GM21360 (cell line): ENCODE results near the gene TBX5.

Source experiments
- ATAC-seq: cut with Tn5 transposase; IDR thresholded peaks from one replicate; pipeline ENCODE4 v1.9.1; 2021; ENCODE audit warnings: mild to moderate bottlenecking, moderate library complexity; ENCODE audit not compliant: unreplicated experiment

The TBX5 gene

DNA sequence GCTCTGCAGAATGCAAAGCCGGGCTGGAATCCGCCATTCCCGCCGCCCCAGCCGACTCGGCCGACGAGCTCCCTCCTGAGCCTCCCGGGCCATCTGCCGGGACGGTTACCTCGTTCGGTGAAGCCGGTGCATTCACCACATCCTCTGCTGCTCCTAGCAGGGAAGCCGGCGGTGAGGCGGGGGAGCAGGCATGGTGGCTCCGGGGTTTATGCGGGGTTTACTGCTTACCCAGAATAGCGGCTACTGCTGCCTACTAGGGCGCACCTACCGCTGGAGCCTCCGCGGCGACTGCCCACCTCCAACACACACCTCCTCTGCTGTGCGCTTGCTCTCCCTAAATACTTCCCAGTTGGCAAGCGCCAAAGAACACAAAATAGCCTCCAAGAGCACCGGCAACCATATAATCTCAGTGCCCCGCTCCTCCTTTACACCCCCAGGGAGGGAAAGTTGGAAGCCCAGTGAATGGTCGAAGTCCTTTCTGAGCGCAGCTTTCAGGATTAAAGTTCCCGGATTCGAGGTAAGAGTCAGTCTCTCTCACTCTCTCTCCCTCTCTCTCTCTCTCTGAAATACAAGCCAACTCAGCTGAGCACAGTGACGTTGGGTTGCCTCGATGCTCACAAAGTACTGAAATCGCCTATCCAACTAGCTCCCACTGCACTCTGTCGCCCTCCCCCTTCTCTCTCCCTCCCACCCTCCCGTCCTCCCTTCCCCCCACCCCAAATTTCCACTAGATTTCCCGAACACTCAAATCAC lies at the start of gene TBX5:
Gene TBX5, minus strand, starts transcription at position 626 of the 753 bp plus-strand sequence. CDS start 2,246 bp downstream, outside the sequence.
- ATAC-seq: no peak

DNA sequence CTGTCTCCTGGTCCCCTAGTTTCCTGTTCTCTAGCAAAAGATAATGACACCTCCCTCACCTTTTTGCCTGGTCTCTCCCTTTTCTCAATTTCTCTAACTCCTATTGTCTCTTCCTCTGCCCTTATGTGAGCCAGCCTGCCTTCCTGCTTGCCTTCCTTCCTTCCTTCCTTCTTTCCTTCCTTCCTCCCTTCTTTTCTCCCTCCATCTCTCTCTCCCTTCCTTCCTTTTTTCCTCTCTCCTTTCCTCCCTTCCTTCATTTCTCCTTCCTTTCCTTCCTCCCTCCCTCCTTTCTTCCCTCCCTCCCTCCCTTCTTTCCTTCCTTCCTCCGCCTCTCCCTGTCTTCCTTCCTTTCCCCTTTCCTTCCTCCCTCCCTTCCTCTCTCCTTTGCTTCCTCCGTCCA lies 45.7 kb upstream of the TBX5 start:
- ATAC-seq: no peak

- no peak for ATAC-seq
These were observed 44.8 kb upstream of the TBX5 start for GRCh38 chr12:114450515-114451300.

- no peak for ATAC-seq
These were observed 44.1 kb upstream of the TBX5 start for GRCh38 chr12:114450019-114450418.

DNA sequence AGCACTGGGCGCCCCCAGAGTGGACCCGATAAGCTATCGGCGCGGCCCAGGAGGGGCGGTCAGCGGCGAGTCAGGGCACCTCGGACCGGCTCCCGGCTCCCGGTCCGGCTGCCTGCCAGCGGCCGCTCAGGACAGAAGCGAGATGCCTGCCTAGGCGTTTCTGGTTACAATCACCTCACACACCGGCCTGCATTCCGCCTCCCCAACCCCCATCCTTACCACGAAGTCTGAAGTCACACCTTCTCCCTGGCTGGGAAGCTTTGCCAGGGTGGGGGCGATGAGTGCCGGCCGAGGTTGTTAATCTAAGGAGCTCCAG lies 42.6 kb upstream of the TBX5 start:
- ATAC-seq: no peak

- ATAC-seq: no peak
These were observed 42.1 kb upstream of the TBX5 start for GRCh38 chr12:114447799-114448617.

DNA sequence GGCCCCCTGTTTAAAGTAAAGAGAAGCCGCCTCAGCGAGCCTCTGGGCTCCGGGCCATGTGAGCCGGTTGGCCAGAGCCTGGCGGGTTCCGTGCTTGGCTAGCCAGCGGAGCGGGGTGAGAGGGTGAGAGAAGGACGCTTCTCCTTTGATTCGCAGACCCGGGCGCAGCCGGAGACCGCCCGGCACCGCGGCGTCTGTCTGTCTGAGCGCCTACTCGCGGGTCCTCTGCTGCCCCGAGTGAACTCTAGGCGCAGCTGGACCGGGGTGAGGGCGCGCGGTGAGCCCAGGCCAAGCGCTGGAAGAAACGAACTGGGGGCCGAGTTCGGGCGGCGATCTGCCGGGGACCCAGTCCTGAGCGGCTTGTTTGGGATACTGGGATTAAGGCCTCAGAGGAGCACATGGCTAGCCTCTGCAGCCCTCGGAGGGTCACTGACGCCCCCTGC lies 41.4 kb upstream of the TBX5 start:
- ATAC-seq: no peak

- ATAC-seq: no peak
These were observed 39.7 kb upstream of the TBX5 start for GRCh38 chr12:114445401-114446323.

DNA sequence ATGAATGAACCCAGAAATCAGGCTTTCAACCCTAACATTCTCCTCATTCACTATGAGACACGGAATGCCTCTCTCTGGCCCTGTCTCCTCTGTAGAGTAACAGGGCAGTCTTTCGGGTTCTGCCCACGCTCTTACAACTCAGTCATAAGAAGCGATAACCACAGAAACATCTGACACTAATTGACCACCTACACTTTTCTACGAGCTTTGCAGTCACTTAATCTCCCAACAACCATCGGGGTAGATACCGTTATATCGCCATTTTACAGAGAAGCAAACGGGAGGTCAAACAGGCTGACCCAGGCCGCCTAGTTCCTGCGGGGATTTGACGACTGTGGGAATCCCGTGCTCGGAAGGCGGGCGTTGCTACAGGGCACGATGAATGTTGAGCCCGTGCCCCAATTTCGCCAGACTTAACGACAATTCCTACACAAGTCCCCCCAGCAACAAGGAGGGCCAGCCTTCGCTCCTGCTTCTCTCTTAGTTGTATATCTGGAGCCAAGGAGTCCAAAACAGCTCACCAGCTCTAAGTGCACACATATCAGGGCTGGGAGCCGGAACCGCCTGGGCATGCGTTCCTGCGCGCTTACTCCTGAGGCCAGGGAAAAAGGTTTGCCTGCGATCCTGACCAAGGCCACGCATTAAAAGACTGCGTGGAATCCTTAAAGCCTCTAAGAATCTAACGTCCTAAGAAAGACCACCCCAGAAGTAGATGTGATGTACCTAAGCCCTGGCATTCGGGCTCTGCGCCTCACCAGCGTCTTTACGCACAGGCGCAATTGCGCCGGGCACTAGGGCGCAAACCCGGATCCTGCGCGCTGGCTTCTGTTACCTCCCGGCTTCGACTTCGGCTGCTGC lies 38.7 kb upstream of the TBX5 start:
- ATAC-seq: no peak

- no peak for ATAC-seq
These were observed 37.9 kb upstream of the TBX5 start for GRCh38 chr12:114443607-114444421.

- ATAC-seq: no peak
These were observed 36.6 kb upstream of the TBX5 start for GRCh38 chr12:114442578-114442977.

DNA sequence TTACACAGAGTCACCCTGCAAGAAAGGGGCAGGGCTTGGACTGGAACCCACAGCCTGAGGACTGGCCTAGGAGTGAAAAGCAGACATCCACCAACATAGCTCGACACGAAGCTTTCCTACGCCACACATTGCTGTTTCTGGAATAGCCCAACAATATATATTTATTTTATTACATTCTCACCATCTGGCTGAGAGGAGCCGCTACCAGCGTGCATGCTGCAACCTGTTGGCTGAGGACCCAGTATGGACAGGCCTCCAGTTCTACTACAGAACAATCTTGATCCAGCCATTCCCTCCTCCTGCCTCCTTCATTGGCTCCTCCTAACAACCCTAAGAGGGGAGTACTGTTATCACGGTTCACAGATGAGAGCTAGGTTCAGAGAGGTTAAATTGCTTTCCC lies 35.6 kb upstream of the TBX5 start:
- no peak for ATAC-seq

DNA sequence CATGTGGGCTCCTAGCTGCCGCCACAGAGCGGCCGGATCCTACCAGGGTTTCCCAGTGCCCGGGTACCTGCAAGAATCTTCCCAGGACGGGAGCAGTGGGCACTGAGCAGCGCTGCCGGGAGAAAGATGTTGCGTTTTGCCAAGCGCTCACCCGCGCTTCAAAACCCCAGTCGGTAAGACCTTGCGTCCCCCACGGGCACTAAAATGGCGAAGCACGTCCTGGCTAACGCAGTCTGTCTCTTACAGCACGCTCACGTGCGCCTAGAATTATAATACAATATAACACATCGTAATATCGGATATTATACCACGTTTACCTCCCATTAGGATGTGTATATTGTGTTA lies 35.1 kb upstream of the TBX5 start:
- ATAC-seq: no peak

DNA sequence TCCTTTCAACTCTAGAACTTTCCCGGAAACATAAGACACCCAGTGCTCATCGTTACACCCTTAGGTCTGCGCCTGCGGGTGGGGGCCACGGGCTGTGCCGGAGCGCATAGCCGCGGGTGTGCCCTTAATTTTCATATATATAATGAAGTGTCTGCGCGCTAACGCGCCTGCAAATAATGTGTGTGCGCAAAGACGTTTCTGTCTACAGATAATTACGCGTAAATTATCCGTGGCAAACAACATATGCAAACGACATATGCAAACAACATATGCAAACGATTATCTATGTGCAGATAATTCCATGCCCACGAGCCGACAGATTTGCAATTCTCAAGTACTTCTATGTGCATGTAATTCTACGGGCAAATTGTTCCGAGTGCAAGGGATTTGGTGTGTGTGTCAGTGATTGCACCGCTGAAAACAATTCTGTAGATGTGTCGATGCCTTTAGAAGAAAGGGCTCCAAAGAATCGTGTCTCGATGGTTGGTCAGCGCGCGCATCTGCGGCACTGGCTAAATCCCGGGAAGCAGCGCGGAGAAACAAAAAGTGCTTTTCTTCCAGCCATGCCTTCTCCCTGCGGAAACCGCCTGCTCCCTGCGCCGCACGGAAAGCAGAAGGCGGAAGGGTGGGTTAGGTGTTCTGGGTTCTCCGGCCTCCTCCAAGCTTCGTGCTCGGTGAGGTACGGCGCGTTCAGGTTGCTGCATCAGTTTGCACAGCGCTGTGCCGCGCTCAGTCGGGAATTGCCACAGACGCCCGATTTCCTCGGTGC lies 34.5 kb upstream of the TBX5 start:
- ATAC-seq: no peak

- no peak for ATAC-seq
These were observed 33.9 kb upstream of the TBX5 start for GRCh38 chr12:114439817-114440216.

DNA sequence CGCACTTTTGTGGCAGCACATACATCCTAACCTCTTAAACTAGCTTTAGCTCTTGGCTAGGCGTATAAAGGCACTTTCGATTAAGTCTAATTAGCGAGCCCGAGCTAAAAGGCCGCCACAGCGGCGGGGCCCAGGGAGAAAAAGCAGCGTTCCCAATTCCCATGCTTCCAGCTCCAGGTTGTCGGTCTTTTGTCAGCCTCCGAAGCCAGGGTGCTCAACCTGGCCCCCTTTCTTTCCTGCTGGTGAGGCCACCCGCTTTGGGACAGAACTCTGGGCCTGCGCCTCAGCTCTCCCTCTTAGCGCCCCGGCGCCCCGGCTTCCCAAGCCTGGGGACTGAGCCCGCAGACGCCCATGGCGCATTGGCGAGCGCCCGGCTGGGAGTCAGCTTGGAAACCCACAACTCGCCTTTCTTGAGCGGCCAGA lies 33.3 kb upstream of the TBX5 start:
- ATAC-seq: no peak

DNA sequence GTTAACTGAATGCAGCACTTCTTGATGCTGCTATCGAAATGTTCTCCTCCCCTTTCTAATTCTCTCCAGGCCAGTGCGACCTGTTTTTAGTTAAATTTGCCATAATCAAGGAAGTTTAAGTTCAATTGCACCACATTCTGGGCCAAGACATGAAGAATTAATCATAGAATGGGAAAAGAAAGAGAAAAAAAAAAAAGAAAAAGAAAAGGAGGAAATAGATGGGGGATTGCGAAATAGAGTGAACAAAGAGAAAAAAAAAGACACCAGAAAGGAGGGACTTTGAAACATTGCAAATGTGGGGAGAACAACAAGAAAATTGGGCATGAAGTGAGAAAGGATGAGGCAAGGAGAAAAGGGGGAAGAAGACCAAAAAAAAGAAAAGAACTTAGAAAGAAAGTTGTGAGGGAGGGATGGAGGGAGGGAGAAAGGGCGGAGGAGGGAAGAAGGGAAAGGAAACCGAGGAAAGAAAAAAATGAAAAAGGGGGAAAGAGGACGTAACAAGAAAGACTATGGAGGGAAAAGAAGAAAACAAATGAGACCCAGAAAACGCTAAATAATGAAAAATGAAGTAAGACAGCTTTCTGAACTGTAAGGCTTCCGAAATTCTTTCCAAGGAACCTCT lies 32.8 kb upstream of the TBX5 start:
- no peak for ATAC-seq

GRCh38 chr12:114434341-114434740 lies 28.4 kb upstream of the TBX5 start:
- no peak for ATAC-seq
